Ishikawa (cell line): ENCODE results near the gene BMP7.

Experiments
- CEBPB ChIP-seq: IDR thresholded peaks from 2 replicates; pipeline ENCODE4 v1.6.1; 2012
- CREB1 ChIP-seq: IDR thresholded peaks from 2 replicates; pipeline ENCODE4 v1.6.1; 2012; ENCODE audit warnings: low read depth
- EGR1 ChIP-seq: IDR thresholded peaks from 2 replicates; pipeline ENCODE4 v1.6.1; 2012
- EP300 ChIP-seq: IDR thresholded peaks from 2 replicates; pipeline ENCODE4 v1.6.1; 2012; ENCODE audit warnings: borderline replicate concordance
- FOXM1 ChIP-seq: IDR thresholded peaks from 2 replicates; pipeline ENCODE4 v1.6.1; 2012; ENCODE audit warnings: low read depth, borderline replicate concordance
- NFIC ChIP-seq: IDR thresholded peaks from 2 replicates; pipeline ENCODE4 v1.6.1; 2012
- RAD21 ChIP-seq: IDR thresholded peaks from 2 replicates; pipeline ENCODE4 v1.6.1; 2012; ENCODE audit warnings: low read depth
- TAF1 ChIP-seq: IDR thresholded peaks from 2 replicates; pipeline ENCODE4 v1.6.1; 2012; ENCODE audit warnings: low read depth, mild to moderate bottlenecking
- TCF12 ChIP-seq: IDR thresholded peaks from 2 replicates; pipeline ENCODE4 v1.6.1; 2012; ENCODE audit warnings: low read depth
- TEAD4 ChIP-seq: IDR thresholded peaks from 2 replicates; pipeline ENCODE4 v1.6.1; 2012
- YY1 ChIP-seq: IDR thresholded peaks from 2 replicates; pipeline ENCODE4 v1.6.1; 2012; ENCODE audit warnings: low read depth
- ZBTB7A ChIP-seq: IDR thresholded peaks from 2 replicates; pipeline ENCODE4 v1.6.1; 2012; ENCODE audit warnings: low read depth
- TF ChIP-seq, protein P1 (sequence below): IDR thresholded peaks from 2 replicates; pipeline ENCODE4 v1.6.1; 2012
- TF ChIP-seq, protein P2 (sequence below): IDR thresholded peaks from 2 replicates; pipeline ENCODE4 v1.6.1; 2012; ENCODE audit warnings: low read depth, mild to moderate bottlenecking
- TF ChIP-seq, protein P3 (sequence below): IDR thresholded peaks from 2 replicates; pipeline ENCODE4 v1.6.1; 2012

The BMP7 gene

DNA sequence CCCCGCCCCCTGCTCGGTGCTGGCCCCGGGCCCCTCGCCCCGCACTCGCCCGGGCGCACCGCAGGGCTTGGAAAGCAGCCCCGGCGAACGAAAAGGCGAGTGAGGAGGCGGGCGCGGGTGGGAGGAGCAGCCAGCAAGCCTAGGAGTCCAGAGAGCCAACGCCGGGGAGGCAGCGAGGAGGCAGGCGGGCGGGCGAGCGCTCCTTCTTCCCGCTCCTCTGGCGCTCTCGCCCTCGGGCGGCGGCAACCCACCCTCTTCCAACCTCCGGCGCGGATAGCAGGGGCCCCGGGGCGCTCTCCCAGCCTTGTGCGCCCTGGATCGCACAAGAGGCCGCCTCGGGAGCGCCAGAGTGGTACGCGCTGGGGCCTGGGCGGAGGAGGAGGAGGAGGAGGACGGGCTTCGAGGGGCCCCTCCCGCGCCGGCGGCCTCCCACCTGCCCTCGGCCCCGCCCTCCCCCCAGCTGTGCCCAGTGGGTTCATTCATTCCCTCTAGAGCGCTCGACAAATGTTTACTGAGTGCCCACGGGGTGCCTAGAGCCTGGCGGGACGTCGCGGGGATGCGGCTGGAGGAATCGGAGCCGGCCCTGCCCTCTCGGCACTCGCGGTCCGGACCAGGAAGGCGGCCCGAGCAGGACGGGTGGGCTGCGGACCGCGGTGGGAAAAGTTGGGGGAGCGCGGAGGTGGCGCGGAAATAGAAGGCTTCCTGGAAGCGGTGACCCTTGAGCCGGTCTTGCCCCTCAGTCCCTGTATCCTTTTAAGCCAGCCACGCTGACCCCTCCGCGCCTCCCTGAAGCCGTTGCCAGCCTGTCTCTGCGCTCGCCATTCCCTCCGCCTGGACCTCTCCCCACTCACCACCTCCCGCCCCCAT is at the start of gene BMP7:
Gene BMP7 (minus strand): TSS at position 351 of the 867 bp plus-strand sequence. CDS start 519 bp downstream, outside the sequence.
- TF ChIP-seq YY1 (no peak), TCF12 (0 out of 2 replicates have a peak, but pooled peaks have one; percentile 20)

DNA sequence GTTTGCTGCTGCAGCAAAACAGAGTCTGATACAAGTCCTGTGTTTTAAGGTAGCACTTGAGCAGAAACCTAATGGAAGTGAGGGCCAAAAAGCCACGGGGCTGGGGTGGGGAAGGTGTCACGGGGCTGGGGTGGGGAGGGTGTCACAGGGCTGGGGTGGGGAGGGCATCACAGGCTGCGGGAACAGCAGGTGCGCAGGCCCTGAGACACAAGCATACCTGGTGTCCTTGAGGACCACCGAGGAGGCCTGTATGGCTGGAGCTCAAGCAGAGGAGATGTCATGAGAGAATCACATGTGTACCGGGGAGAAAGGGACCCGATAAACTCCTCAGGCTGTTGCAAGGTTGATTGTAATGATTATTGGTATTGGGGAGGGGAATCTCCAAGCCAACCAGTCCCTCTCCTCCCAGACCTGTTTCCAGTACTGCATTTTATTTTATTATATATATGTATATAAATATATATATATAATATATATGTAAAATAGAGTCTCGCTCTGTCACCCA is 49.6 kb upstream of the BMP7 start:
- TF ChIP-seq TEAD4 = no peak
- TF ChIP-seq CEBPB = no peak
- TF ChIP-seq EP300 = no peak
- TF ChIP-seq YY1 = no peak
- TF ChIP-seq, protein P1, sequence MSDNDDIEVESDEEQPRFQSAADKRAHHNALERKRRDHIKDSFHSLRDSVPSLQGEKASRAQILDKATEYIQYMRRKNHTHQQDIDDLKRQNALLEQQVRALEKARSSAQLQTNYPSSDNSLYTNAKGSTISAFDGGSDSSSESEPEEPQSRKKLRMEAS = no peak
- TF ChIP-seq TCF12 = no peak
- no peak for TF ChIP-seq TAF1
- no peak for TF ChIP-seq RAD21
- TF ChIP-seq, protein P2, sequence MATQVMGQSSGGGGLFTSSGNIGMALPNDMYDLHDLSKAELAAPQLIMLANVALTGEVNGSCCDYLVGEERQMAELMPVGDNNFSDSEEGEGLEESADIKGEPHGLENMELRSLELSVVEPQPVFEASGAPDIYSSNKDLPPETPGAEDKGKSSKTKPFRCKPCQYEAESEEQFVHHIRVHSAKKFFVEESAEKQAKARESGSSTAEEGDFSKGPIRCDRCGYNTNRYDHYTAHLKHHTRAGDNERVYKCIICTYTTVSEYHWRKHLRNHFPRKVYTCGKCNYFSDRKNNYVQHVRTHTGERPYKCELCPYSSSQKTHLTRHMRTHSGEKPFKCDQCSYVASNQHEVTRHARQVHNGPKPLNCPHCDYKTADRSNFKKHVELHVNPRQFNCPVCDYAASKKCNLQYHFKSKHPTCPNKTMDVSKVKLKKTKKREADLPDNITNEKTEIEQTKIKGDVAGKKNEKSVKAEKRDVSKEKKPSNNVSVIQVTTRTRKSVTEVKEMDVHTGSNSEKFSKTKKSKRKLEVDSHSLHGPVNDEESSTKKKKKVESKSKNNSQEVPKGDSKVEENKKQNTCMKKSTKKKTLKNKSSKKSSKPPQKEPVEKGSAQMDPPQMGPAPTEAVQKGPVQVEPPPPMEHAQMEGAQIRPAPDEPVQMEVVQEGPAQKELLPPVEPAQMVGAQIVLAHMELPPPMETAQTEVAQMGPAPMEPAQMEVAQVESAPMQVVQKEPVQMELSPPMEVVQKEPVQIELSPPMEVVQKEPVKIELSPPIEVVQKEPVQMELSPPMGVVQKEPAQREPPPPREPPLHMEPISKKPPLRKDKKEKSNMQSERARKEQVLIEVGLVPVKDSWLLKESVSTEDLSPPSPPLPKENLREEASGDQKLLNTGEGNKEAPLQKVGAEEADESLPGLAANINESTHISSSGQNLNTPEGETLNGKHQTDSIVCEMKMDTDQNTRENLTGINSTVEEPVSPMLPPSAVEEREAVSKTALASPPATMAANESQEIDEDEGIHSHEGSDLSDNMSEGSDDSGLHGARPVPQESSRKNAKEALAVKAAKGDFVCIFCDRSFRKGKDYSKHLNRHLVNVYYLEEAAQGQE = no peak
- TF ChIP-seq EGR1 = no peak
- no peak for TF ChIP-seq ZBTB7A
- TF ChIP-seq CREB1 = no peak
- no peak for TF ChIP-seq FOXM1
- TF ChIP-seq, protein P3, sequence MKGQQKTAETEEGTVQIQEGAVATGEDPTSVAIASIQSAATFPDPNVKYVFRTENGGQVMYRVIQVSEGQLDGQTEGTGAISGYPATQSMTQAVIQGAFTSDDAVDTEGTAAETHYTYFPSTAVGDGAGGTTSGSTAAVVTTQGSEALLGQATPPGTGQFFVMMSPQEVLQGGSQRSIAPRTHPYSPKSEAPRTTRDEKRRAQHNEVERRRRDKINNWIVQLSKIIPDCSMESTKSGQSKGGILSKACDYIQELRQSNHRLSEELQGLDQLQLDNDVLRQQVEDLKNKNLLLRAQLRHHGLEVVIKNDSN = no peak
- no peak for TF ChIP-seq NFIC

DNA sequence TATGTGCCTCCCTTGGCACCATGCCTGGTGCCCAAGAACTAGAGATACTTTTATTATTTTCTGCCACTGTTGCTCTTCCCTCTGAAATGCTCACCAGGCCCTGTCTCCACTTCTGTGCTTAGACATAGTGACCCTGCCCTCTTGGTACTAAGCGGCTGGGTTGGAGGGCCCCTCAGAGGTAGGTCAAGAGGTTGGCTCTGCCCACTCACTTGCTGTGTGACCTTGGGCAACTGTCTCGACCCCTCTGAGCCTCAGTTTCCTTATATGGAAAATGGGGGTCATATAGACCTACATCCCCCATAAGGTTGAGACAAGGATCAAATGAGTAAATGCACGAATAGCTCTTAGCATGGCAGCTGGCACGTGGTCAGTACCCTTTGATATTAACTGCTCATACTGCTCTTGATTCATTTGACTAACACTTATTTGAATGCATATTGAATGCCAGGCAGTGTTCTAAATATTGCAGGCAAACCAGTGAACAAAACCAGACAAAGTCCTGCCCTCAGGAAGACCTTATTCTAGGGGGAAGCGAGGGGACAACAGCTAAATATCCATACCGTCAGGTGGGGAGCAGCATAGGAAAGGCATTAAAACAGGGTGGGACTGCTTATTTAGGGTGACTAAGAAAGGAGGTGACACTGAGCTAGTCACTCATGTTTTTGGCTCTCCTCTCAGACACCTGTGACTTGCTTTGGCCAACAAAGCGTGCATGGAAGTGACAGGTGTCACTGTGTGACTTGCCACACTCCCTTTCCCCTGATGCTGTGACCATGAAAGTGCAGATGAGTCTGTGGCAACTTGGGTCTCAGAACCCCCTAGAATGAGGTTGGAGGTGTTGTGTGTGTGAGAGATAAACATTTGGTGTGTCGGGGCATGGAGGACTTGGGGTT is 48.9 kb upstream of the BMP7 start:
- TF ChIP-seq ZBTB7A (no peak), TAF1 (no peak), CREB1 (no peak), CEBPB (no peak), NFIC (no peak), YY1 (no peak), FOXM1 (no peak), RAD21 (no peak), TEAD4 (no peak), EGR1 (no peak), TCF12 (no peak), EP300 (no peak)
- TF ChIP-seq, protein P1 = no peak
- TF ChIP-seq, protein P3 = no peak
- TF ChIP-seq, protein P2 = no peak

DNA sequence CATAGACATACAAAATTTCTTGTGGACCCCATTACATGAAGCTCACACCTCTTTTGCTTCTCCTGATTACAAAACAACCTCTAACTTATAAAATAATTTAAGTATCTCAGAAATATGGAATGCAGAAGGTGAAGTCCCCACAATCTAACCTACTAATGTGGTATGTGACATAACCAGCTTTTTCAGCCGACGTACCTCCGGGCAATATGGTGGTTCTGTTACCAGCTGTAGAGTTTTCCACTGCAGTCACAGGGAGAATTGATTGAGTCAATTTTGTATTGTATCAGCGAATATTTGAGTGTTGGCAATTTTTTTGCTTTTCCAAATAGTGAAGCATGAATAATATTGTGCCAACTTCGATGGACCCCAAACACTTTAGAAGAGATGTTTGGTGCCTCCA is 47.5 kb upstream of the BMP7 start:
- TF ChIP-seq EGR1 = no peak
- TF ChIP-seq CEBPB = no peak
- no peak for TF ChIP-seq RAD21
- TF ChIP-seq, protein P3 = no peak
- no peak for TF ChIP-seq EP300
- no peak for TF ChIP-seq CREB1
- no peak for TF ChIP-seq TEAD4
- no peak for TF ChIP-seq NFIC
- TF ChIP-seq, protein P2 = no peak
- TF ChIP-seq, protein P1 = no peak
